NB4 (cell line): Measurements from ENCODE around the gene NBEA.

Experiments used
- POLR2A ChIP-seq: IDR thresholded peaks from 2 replicates; pipeline ENCODE4 v1.6.1; 2011; ENCODE audit warnings: mild to moderate bottlenecking; ENCODE audit not compliant: insufficient read length; ENCODE audit errors: extremely low read depth
- TF ChIP-seq, protein P1 (sequence below): IDR thresholded peaks from one replicate; pipeline ENCODE4 v1.5.1; 2012; ENCODE audit warnings: low read depth, low read length
- TF ChIP-seq, protein P2 (sequence below): IDR thresholded peaks from 2 replicates; pipeline ENCODE4 v1.6.1; 2011; ENCODE audit warnings: low read depth, low read length

DNA sequence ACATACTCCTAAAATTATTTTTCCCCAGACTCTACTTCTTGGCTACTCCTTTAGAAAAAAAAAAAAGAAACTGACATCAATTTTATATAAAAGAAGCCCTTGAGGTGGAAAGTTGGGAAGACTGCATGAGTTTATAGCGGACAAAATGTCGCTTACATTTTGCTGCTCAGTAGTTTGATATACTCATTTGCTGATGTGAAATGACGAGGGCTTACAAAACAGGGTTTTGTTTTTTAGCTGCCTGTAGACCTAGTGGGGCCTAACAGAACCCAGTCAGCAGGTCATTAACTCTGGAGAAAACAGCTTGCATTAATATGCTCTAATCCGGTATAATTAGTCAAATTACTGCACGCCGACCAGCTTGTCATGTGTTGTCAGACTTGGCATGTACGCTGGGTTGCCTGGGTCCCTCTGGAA is 572.0 kb downstream of the NBEA start:
- TF ChIP-seq, protein P1, sequence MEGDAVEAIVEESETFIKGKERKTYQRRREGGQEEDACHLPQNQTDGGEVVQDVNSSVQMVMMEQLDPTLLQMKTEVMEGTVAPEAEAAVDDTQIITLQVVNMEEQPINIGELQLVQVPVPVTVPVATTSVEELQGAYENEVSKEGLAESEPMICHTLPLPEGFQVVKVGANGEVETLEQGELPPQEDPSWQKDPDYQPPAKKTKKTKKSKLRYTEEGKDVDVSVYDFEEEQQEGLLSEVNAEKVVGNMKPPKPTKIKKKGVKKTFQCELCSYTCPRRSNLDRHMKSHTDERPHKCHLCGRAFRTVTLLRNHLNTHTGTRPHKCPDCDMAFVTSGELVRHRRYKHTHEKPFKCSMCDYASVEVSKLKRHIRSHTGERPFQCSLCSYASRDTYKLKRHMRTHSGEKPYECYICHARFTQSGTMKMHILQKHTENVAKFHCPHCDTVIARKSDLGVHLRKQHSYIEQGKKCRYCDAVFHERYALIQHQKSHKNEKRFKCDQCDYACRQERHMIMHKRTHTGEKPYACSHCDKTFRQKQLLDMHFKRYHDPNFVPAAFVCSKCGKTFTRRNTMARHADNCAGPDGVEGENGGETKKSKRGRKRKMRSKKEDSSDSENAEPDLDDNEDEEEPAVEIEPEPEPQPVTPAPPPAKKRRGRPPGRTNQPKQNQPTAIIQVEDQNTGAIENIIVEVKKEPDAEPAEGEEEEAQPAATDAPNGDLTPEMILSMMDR, result no peak
- no peak for TF ChIP-seq POLR2A
- TF ChIP-seq, protein P2, sequence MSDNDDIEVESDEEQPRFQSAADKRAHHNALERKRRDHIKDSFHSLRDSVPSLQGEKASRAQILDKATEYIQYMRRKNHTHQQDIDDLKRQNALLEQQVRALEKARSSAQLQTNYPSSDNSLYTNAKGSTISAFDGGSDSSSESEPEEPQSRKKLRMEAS, result no peak
